ENCODE measurements around the gene PPARD.

Gene PPARD

GRCh38 chr6:35366204-35366596, 23.8 kb downstream of the PPARD start:
- ChIA-PET POLR2A (interaction anchor here (1.4 kb wide), 1 partner anchor 105 kb away, joined by 4 read pairs; no protein-coding TSS in a partner anchor), CTCF (interaction anchor here (0.6 kb wide), 1 partner anchor 105 kb away, joined by 3 read pairs; no protein-coding TSS in a partner anchor)
- TF ChIP-seq FOXA1 (IDR thresholded peaks at IDR 0.05), result no peak
- no peak for TF ChIP-seq FOXM1 (IDR thresholded peaks at IDR 0.05; ENCODE audit: borderline replicate concordance)
- TF ChIP-seq NFRKB (IDR thresholded peaks at IDR 0.05), result no peak
- no peak for TF ChIP-seq SP1 (IDR thresholded peaks at IDR 0.05)
- TF ChIP-seq LEF1 (IDR thresholded peaks at IDR 0.05; ENCODE audit: borderline replicate concordance), result no peak
- TF ChIP-seq BHLHE40 (IDR thresholded peaks at IDR 0.05; ENCODE audit: borderline replicate concordance), result no peak
- no peak for TF ChIP-seq TARDBP (IDR thresholded peaks at IDR 0.05)
- TF ChIP-seq ZNF384 (IDR thresholded peaks at IDR 0.05), result no peak
- no peak for TF ChIP-seq L3MBTL2 (conservative IDR thresholded peaks at IDR 0.05)
- TF ChIP-seq FOXK2 (IDR thresholded peaks at IDR 0.05), result no peak
- no peak for TF ChIP-seq ELF4 (IDR thresholded peaks at IDR 0.05)
- DNase-seq (ENCODE audit: extremely low spot score), result no peak

- ChIA-PET CTCF (no interaction called here), POLR2A (no interaction called here)
- DNase-seq (ENCODE audit: extremely low spot score), result no peak
- TF ChIP-seq HDGF (IDR thresholded peaks at IDR 0.05; ENCODE audit: borderline replicate concordance) (no peak), TARDBP (IDR thresholded peaks at IDR 0.05) (no peak), FOXM1 (IDR thresholded peaks at IDR 0.05; ENCODE audit: borderline replicate concordance) (no peak), FOXA1 (IDR thresholded peaks at IDR 0.05) (no peak), ELF4 (IDR thresholded peaks at IDR 0.05) (no peak), SUZ12 (IDR thresholded peaks at IDR 0.05) (no peak), SP1 (IDR thresholded peaks at IDR 0.05) (no peak), BHLHE40 (IDR thresholded peaks at IDR 0.05; ENCODE audit: borderline replicate concordance) (no peak), PKNOX1 (IDR thresholded peaks at IDR 0.05) (no peak), L3MBTL2 (conservative IDR thresholded peaks at IDR 0.05) (no peak), CTBP1 (IDR thresholded peaks at IDR 0.05; ENCODE audit: borderline replicate concordance) (no peak), FOXK2 (IDR thresholded peaks at IDR 0.05) (no peak), NFRKB (IDR thresholded peaks at IDR 0.05) (no peak), ARNT (IDR thresholded peaks at IDR 0.05) (no peak), ZNF384 (IDR thresholded peaks at IDR 0.05) (no peak), LEF1 (IDR thresholded peaks at IDR 0.05; ENCODE audit: borderline replicate concordance) (no peak)
These were observed 25.3 kb downstream of the PPARD start for GRCh38 chr6:35367646-35368037.

DNA sequence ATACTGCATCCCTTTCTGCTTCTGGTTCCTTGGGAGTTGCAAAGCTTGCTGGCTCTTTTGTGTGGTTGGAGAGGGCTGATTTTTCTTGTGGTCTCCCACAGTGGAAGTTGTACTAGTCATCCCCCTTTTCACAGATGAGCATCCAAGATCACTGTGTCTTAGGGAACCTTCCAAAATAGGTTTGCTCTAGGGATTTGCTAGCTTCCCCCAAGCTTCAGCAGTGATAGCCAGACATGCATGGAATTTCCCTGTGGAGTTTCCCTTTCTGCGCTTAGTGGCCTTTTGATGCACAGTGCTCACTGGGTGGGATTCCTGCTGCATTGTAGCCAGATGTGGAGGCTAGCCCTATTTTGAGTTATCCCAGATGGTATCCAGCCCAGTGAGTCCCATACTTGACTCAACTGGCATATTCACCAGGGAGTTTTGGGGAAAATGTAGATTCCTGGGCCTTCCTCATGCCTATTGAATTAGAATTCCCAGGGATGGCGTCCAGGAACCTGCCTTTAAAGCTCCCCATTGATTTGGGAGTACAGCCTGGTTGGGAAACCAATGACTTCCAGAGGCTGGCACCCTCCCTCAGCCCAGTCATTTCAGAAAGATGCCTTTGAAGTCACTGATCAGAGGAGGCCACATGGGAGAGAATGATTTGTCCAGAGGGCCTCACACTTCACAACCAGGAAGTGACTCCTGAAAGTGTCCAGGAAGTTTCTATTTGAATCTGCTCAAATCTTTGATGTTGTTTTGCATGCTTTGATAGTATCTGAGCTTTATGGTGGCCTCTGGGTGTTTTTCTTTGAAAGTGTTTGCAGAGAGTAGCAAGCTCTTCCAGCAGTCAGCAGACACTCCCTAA, 25.9 kb downstream of the PPARD start:
- POLR2A ChIA-PET, result no interaction called here
- CTCF ChIA-PET, result no interaction called here
- no peak for DNase-seq (ENCODE audit: extremely low spot score)
- TF ChIP-seq ARNT (IDR thresholded peaks at IDR 0.05), result no peak
- no peak for TF ChIP-seq FOXM1 (IDR thresholded peaks at IDR 0.05; ENCODE audit: borderline replicate concordance)
- no peak for TF ChIP-seq L3MBTL2 (conservative IDR thresholded peaks at IDR 0.05)
- TF ChIP-seq BHLHE40 (IDR thresholded peaks at IDR 0.05; ENCODE audit: borderline replicate concordance), result no peak
- TF ChIP-seq SP1 (IDR thresholded peaks at IDR 0.05), result no peak
- no peak for TF ChIP-seq FOXK2 (IDR thresholded peaks at IDR 0.05)
- TF ChIP-seq TARDBP (IDR thresholded peaks at IDR 0.05), result no peak
- no peak for TF ChIP-seq ELF4 (IDR thresholded peaks at IDR 0.05)
- no peak for TF ChIP-seq FOXA1 (IDR thresholded peaks at IDR 0.05)
- no peak for TF ChIP-seq ZNF384 (IDR thresholded peaks at IDR 0.05)
- no peak for TF ChIP-seq HDGF (IDR thresholded peaks at IDR 0.05; ENCODE audit: borderline replicate concordance)
- no peak for TF ChIP-seq SUZ12 (IDR thresholded peaks at IDR 0.05)
- TF ChIP-seq NFRKB (IDR thresholded peaks at IDR 0.05), result no peak
- TF ChIP-seq LEF1 (IDR thresholded peaks at IDR 0.05; ENCODE audit: borderline replicate concordance), result no peak
- no peak for TF ChIP-seq PKNOX1 (IDR thresholded peaks at IDR 0.05)
- TF ChIP-seq CTBP1 (IDR thresholded peaks at IDR 0.05; ENCODE audit: borderline replicate concordance), result no peak

DNA sequence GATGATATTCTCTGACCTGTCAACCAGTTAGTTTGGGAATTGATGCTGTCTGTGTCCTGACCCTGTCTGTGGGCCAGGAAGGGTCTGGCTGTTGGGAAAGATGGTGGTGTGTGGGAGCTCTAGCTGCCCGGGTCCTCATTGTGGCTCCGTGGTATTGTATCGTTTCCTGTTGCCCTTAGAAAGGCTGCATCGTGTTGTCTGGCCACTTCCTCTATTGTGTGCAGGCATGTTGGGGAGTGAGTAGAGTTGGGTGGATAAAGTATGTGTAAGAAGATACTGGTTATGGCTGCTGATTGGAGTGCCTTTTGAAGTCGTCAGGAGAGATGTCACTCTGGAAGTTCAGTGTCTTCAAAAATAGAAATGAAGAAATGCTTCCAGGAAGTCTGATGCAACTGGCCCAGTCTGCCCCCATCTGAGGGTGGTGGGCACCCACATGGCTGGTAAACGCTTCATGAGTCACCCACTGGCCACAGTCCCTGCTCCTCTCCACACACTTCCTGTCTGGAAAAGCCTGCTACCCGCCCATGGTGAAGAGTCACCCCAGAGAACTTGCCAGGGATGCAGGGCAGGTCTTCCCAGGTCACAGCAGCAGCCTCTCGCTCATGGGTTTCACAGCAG, 27.9 kb downstream of the PPARD start:
- no peak for DNase-seq (ENCODE audit: extremely low spot score)
- TF ChIP-seq SP1 (IDR thresholded peaks at IDR 0.05) (no peak), TARDBP (IDR thresholded peaks at IDR 0.05) (no peak), BHLHE40 (IDR thresholded peaks at IDR 0.05; ENCODE audit: borderline replicate concordance) (no peak), ARNT (IDR thresholded peaks at IDR 0.05) (no peak), LEF1 (IDR thresholded peaks at IDR 0.05; ENCODE audit: borderline replicate concordance) (no peak), FOXA1 (IDR thresholded peaks at IDR 0.05) (no peak), ZNF384 (IDR thresholded peaks at IDR 0.05) (no peak), SUZ12 (IDR thresholded peaks at IDR 0.05) (no peak), PKNOX1 (IDR thresholded peaks at IDR 0.05) (no peak), HDGF (IDR thresholded peaks at IDR 0.05; ENCODE audit: borderline replicate concordance) (no peak), CTBP1 (IDR thresholded peaks at IDR 0.05; ENCODE audit: borderline replicate concordance) (no peak), NFRKB (IDR thresholded peaks at IDR 0.05) (no peak), FOXM1 (IDR thresholded peaks at IDR 0.05; ENCODE audit: borderline replicate concordance) (no peak), L3MBTL2 (conservative IDR thresholded peaks at IDR 0.05) (no peak)
- POLR2A ChIA-PET, result no interaction called here
- CTCF ChIA-PET, result no interaction called here

- ChIA-PET CTCF (no interaction called here), POLR2A (interaction anchor here (1.4 kb wide), 1 partner anchor 8 kb away, joined by 4 read pairs; no protein-coding TSS in a partner anchor)
- TF ChIP-seq SP1 (IDR thresholded peaks at IDR 0.05) (no peak), PKNOX1 (IDR thresholded peaks at IDR 0.05) (no peak), HDGF (IDR thresholded peaks at IDR 0.05; ENCODE audit: borderline replicate concordance) (no peak), SUZ12 (IDR thresholded peaks at IDR 0.05) (no peak), BHLHE40 (IDR thresholded peaks at IDR 0.05; ENCODE audit: borderline replicate concordance) (no peak), FOXK2 (IDR thresholded peaks at IDR 0.05) (no peak), NFRKB (IDR thresholded peaks at IDR 0.05) (no peak), ZNF384 (IDR thresholded peaks at IDR 0.05) (no peak), FOXA1 (IDR thresholded peaks at IDR 0.05) (no peak), TARDBP (IDR thresholded peaks at IDR 0.05) (no peak), ARNT (IDR thresholded peaks at IDR 0.05) (no peak), LEF1 (IDR thresholded peaks at IDR 0.05; ENCODE audit: borderline replicate concordance) (no peak), ELF4 (IDR thresholded peaks at IDR 0.05) (no peak), L3MBTL2 (conservative IDR thresholded peaks at IDR 0.05) (no peak), CTBP1 (IDR thresholded peaks at IDR 0.05; ENCODE audit: borderline replicate concordance) (no peak)
- no peak for DNase-seq (ENCODE audit: extremely low spot score)
These were observed 28.6 kb downstream of the PPARD start for GRCh38 chr6:35370785-35371493.
